Iris pigment epithelial cell (primary cell): ENCODE results near the gene CLUH.
A peak's percentile ranks its signal among the peaks of the same experiment; 100 is the strongest.

Experiments
- DNase-seq: peaks from one replicate; pipeline ENCODE4 v3.0.0-alpha.2; 2011; ENCODE audit warnings: low read depth

Gene CLUH

DNA sequence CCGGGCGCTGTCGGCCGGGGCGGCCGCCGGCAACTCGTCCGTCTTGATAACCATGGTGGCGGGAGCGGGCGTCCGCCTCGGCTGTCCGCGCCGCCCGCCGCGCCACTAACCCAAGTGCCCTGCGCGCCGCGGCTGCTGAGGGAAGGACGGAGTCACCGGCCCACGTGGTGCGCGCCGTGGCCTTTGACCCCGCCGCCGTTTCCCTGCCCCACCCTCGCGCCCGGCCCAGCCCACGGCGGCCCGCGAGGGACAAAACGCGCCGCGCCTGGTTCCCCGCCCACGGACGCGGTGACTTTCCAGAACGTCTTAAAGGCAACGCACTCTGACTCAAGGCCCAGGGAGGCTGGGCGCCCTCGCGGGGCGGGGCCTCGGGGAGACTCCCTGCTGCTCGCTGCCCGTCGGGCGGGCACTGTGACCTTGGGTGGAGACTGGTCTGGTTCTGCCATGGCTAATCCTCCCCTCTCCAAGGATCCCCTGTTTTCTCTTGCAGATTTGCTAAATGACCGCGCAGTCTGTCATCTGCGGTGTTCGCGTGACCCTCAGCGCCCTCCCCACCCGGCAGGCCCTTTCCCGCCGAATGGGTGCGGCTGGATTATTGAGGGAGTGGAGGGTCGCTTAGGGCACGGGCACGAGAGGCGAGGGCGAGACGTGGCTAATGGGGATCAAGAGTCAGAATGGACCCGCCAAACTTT, at the start of gene CLUH:
CLUH (minus strand) TSS at position 157 of the 692 bp plus-strand sequence; CDS start at position 54, 103 bp downstream.
- peak; percentile 97 for DNase-seq

DNA sequence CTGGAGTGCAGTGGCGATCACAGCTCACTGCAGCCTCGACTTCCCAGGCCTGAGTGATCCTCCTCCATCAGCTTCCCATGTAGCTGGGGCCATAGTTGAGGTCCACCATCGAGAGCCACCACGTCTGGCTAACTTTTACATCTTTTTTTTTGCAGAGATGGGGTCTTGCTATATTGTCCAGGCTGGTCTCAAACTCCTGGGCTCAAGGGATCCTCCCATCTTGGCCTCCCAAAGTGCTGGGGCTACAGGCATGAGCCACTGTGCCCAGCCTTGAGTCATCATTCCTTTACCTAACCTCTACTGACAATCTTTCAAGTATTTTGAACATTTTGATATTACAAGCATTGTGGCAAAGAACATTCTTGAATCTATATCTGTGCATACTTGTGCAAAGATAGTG, 47.3 kb upstream of the CLUH start:
- DNase-seq = no peak

GRCh38 chr17:2755891-2756724, 44.5 kb upstream of the CLUH start:
- peak; percentile 16 for DNase-seq

DNA sequence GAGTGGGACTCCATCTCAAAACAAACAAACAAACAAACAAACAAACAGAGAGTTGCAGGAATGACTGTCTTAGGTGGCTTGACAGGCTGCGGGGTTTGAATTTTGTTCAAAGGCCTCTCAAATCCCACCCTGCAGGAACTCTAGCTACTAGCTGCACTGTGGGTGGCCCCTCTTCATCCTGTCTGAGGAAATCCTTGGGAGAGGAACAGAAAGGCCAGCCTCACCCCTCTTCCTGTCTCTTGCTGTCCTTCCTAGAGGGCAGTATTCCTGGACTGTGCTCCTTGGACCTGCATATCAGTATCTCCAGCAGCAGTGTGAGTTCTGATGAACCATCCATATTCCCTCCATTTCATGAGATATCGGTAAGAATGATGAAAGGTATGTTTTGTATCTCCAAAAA, 39.9 kb upstream of the CLUH start:
- no peak for DNase-seq

- no peak for DNase-seq
These were observed 39.2 kb upstream of the CLUH start for GRCh38 chr17:2750721-2751120.

DNA sequence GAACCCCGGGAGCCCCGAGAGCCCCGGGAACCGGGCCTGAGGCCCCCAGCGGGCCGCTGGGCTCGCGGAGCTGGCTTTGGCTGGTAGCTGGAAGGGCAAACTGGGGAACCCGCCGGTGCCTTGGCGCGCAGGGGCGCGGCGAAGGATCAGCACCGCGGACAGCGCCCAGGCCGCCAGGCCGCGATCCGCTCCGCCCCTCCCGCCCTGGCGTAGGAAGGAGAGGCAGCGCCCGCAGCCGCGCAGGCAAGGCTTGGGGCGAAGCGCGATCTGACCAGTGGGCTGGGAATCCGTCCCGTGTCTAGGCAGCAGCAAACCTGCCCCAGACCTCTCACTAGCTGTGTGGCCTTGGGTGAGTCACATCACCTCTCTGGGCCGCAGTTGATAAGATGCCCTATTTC, 38.2 kb upstream of the CLUH start:
- peak; percentile 61 for DNase-seq

DNA sequence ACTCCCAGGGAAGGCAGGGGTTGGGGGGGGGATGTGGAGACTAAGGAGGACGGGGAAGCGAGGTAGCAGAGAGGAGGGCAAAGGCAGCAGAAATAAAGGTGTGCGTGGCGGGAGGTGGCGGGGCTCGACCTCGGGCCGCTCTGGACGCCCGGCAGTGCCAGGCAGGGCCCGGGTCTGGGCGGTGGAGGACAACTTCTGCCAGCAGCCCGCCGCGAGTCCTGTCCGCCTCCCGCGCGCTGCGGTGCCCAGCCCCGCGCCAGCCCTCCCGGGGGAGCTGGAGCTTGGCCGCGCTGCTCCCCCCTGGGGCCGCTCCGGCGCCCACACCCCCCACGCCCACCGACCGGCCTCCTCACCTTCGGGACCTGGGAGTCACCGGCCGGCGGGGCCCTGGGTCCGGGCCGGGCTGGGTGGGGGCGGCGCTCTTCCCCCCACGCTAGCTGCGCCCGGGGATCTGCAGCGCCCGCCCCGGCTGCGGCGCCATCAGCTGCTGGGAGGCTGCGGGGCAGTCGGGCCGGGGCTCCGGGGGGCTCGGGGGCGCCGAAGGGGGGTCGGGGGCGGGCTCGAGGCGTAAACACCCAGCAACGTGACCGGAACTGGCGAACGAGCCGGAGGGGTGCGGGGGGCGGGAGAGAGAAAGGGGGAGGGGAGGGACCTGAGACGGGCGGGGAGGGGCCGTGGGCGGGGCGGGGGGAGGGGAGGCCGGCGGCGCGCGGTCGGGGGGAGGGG, 37.7 kb upstream of the CLUH start, which contains the start of gene CCDC92B:
CCDC92B (minus strand) TSS at position 595 of the 726 bp plus-strand sequence. CDS start 14,507 bp downstream, outside the sequence.
- no peak for DNase-seq

DNA sequence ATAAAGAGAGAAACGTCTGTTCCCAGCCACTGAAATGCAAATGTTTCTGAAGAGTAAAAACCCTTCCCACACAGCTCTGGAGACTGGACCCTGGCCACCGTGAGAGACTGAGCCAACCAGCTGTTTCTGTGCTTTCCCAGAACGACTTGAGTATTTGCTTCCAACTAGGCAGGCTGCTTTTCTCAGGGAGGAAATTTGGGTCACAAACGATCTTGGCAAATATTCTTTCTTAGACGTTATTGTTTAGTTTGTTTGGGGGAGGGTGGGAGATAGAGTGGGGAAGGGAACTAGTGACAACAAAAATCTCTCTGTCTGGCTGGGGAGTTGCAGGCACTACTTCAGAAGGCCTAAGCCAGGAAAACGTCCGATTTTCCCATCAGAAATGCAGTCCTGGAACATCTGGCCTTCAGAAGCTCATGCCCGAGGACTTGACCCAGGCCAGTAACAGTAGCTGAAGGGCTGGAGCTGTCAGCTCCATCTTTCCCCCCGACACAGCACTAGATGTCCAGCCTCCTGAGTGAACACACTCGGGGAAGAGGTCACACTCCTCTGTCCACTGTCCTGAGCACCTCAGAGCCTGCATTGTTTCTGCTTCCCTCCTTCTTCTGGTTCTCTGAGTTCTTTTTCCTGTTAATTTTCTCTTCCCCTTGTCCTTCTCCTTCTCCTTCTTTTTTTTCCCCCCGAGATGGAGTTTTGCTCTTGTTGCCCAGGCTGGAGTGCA, 33.9 kb upstream of the CLUH start:
- DNase-seq = no peak

- DNase-seq = no peak
These were observed 26.1 kb upstream of the CLUH start for GRCh38 chr17:2737693-2738092.

DNA sequence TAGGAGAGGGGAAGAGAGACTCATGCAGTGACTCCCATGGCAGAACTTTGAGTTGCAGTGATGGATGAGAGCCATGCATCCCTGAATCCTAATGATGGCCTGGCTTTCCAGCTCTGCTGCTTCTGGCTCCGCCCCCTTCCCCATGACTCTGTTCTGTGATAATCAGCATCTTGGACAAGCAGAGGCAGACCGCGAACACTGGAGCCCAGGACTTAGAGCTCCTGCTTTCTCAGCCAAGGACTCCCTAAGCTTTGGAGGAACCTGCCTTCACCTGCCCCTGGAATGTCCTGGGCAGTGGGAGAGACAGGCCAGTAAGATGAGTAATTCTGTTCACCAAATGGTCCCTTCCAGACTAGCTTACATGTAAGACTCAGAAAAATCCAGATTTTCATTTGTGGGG, 25.4 kb upstream of the CLUH start:
- no peak for DNase-seq

GRCh38 chr17:2735896-2736295, 24.3 kb upstream of the CLUH start:
- DNase-seq = no peak

- no peak for DNase-seq
These were observed 23.4 kb upstream of the CLUH start for GRCh38 chr17:2734939-2735338.

DNA sequence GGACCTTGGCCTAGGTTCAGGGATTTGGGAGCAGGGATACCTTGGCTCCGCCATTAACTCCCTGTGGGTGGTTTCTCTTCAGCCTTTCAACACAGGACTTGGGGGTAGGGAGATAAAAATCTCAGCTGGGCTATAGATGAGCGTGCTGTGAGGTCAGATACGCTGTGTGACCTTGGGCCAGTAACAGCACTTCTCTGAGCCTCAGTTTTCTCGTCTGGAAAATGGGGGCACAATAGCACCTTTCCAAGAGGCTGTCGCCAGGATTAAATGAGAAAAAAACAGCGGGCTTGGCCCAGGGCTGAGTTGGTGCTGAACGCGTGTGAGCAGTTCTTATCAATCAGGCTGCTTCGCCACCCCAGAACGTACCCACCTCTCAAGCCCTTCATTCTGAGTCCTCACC, 20.2 kb upstream of the CLUH start:
- no peak for DNase-seq

DNA sequence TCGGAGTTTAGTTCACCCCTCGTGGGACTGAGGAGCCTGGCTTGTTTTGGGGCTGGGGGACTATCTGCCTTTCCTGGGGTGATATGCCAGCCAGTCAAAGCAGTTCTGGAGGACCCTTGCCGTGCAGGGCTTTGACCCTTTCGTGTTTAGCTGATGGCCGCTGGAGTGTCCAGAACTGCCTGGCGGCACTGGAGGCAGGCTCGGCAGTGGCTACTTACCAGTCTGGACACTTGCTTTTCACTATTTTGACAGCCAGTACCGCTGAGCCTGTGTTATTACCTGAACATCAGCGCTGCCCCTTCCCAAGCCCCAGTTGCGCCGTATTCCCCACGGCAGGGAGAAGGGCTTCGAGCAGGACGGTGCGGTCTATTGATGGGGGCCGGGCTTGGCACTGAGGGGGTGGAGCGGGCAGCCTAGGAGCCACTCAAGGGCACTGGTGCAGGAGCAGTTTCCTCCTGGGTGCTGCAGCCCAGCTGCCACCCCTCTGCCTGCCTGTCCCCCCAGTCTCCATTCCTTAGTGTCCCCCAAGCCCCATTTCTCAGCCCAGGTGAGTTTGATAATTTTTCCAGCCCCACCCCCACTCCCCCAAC, 19.3 kb upstream of the CLUH start:
- no peak for DNase-seq

DNA sequence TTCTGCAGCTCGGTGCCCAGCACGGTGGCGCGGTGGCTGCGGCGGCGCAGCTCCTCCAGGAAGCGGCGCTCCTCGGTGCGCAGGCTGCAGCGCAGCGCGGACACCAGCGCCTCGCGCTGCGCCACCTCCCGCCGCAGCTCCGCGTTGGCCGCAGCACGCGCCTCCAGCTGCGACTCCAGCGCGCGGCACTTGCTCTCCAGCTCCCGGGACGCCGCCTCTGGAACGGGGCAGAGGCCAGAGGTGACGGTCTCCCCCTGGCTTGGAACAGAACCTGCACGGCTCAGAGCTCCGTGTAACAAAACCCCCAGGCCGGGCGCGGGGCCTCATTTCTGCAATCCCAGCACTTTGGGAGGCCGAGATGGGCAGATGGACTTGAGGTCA, 13.2 kb upstream of the CLUH start:
- DNase-seq = peak; percentile 37

DNA sequence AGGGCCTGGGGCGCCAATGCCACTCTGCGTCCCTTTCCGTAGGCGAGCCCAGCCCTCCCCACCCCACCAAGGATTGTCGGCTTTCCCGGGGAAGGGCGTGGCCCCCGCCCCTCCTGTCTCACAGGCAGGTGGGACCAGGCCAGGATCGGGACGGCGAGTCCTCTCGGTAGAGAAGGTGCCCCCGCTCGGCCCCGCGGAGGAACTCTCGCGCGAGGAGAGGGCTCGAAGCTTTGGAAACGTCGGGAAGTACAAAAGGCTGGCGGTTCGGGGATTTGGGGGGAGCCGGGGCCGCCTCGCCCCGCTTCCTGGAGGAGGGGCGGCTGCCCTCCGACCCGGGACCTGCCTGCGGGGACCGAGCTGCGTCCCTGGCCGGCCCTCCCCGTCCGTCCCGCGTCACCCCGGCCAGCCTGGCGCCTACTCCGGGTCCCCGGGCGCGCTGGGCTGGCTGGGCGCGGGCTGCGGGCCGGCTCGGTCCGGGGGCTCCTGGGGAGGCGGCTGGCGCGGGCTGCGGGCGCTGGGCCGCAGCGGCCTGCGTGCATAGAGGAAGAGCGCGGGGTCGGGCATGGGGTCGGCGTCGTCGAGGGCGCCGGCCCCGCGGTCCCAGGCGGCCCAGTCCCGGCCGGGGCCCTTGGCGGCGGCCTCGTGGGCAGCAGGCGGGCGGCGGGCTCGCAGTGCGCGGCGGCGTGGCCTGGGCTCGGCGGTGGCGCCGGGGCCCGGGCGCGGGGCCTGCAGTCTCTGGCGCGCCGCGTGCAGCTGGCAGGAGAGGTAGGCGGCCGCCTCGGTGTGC, 12.6 kb upstream of the CLUH start:
- no peak for DNase-seq

DNA sequence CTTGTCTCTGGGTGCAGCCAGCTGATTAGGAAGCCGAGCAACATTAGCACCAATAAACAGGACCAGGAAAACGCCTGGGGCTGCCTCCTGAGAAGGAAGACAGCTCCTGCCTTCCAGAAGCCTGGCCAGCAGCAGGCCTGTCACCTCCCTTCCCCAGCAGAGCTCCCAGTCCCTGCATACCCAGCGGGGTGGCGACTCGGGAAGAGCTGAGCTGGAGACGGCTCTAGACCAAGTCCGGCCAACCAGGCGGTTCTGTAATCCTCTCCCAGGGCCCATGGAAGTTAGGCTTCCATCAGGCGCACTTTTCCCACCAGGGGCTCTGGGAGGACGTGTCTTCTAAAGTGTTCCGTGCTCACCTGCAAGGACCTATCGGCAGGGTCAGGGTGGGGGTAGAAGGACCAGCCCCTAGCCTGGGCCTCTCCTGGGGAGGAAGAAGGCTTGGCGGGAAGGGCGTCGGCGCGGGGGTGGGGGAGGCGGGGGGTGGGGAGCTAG, 12.0 kb upstream of the CLUH start:
- no peak for DNase-seq

DNA sequence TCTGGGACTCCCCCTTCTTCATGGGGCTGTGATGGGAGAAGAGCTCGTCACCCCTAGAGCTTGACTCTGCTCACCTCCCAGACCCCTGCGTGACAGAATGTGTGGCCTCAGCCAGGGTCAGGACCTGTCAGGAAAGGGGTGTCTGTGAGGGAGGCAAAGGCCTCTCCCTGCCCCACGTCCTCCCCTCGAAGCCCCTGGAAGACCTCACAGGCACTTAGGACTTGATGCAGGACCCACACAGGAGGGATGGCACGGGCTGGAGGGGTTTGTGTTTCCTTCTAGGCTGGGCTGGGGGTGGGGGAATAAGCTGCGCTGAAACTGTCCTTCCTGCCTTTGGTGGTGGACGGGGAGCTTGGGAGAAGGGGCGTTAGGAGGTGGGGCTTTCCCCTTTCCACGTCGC, 11.0 kb upstream of the CLUH start:
- no peak for DNase-seq

GRCh38 chr17:2721603-2722002, 10.0 kb upstream of the CLUH start:
- no peak for DNase-seq

GRCh38 chr17:2719861-2720260, 8.3 kb upstream of the CLUH start:
- DNase-seq = no peak
